Heart left ventricle (tissue), 16 donors: ENCODE data around the gene SUGCT. TPM values are rescaled to one million over a fixed set of nuclear protein-coding genes. Genes with fewer than 3 reads are reported as not detected.

Experiments
- ATAC-seq, 4 donors: fragments of 200-7000 bp; cut with Tn5 transposase; one replicate each; pipeline ENCODE4 v1.9.1; 2020 to 2022; ENCODE audit warnings: moderate library complexity in 4 of 4, mild to moderate bottlenecking in 3 of 4, moderate number of reproducible peaks in 1 of 4
- DNase-seq, 5 donors: peaks; one replicate each; pipeline ENCODE4 v3.0.0-alpha.2; 2020
- H3K27ac ChIP-seq, 12 donors: fragments of 200-600 bp; sonication (generic) in 4 of 12; one replicate each; pipeline versions ENCODE4 v1.5.0 to v1.8.0; 2016 to 2022; ENCODE audit warnings: mild to moderate bottlenecking in 2 of 12
- H3K27me3 ChIP-seq, 9 donors: fragments of 200-600 bp; sonication (generic) in 2 of 9; one replicate each; pipeline versions ENCODE4 v1.5.1 to v1.8.0; 2016 to 2022; ENCODE audit warnings: mild to moderate bottlenecking in 3 of 9
- H3K36me3 ChIP-seq, 9 donors: fragments of 200-600 bp; sonication (generic) in 2 of 9; one replicate each; pipeline versions ENCODE4 v1.5.0 to v1.8.0; 2018 to 2022; ENCODE audit warnings: mild to moderate bottlenecking in 2 of 9
- H3K4me1 ChIP-seq, 12 donors: fragments of 200-600 bp; sonication (generic) in 4 of 12; one replicate each; pipeline versions ENCODE4 v1.5.0 to v1.8.0; 2016 to 2022; ENCODE audit warnings: mild to moderate bottlenecking in 3 of 12
- H3K4me3 ChIP-seq, 12 donors: fragments of 200-600 bp; sonication (generic) in 4 of 12; one replicate each; pipeline versions ENCODE4 v1.5.0 to v1.8.0; 2017 to 2022; ENCODE audit warnings: mild to moderate bottlenecking in 9 of 12, moderate library complexity in 4 of 12
- H3K9me3 ChIP-seq, 12 donors: fragments of 200-600 bp; sonication (generic) in 4 of 12; one replicate each; pipeline versions ENCODE4 v1.5.0 to v1.8.0; 2016 to 2022; ENCODE audit warnings: mild to moderate bottlenecking in 1 of 12
- CTCF ChIP-seq, 12 donors: fragments of 200-600 bp; sonication (generic) in 4 of 12; IDR thresholded peaks; one replicate each; pipeline versions ENCODE4 v1.5.0 to v1.8.0; 2018 to 2022; ENCODE audit warnings: antibody characterized with exemption in 12 of 12, mild to moderate bottlenecking in 5 of 12
- POLR2A ChIP-seq, 2 donors: fragments of 450-650 bp; IDR thresholded peaks; one replicate each; pipeline ENCODE4 v1.6.1; 2017; ENCODE audit warnings: antibody characterized with exemption in 2 of 2, mild to moderate bottlenecking in 2 of 2, moderate library complexity in 2 of 2
- WGBS, 4 donors: extraction: QIAGEN DNeasy Blood & Tissue Kit in 2 of 4; methylation state at CpG; one replicate each; pipeline versions ENCODE4 v1.1.5 to v1.1.7; 2013 to 2018; 5-methylcytosine and 5-hydroxymethylcytosine counted together
- intact Hi-C, 10 donors: fragments of 100-400 bp; cut with DNase I; formaldehyde crosslinking; loops; one replicate each; pipeline versions ENCODE4 v1.11.1 to v1.14.2; 2022
- polyA plus RNA-seq, 2 donors: library from polyadenylated mRNA; stranded (reverse); fragments of 200-250 nt; gene quantifications; one replicate each; pipeline ENCODE4 v1.2.3, GENCODE V29; 2013
- total RNA-seq, 9 donors: library from RNA; depleted of rRNA in 2 of 9; stranded (reverse); fragments of >200 nt in 2 of 9; fragmentation: NEBNext Ultra II Directional in 3 of 9; extraction: Animal tissue kit (Norgen Biotek cat#: 25700) in 3 of 9; gene quantifications; one replicate each; pipeline versions ENCODE4 v1.1.0 to v1.2.4, GENCODE V29; 2016 to 2023
- donor health status: ischemic (EF 13 %, LVEDD 7.1; RV severe dilation, severe dysfunction).
- donor health status: healthy with polysubstance abuse.
- donor health status: DM: no; HTN: yes; CAD: no.
- donor health status: DM: no; HTN: no; CAD: no.
- donor health status: ischemic (EF 25% LVEDD 6.9; RV normal size, moderate dysfunction).
- donor health status: ischemic (EF 25% LVEDD 5.7; RV mildly dilated, moderate dysfunction).
- donor health status: healthy.
- donor health status: DM: yes; HTN: yes; CAD: no.
- donor health status: ischemic (EF 35%, LVEDD 5.7; RV mildly dilated, moderate dysfunction).
- donor health status: nonischemic (EF 11% LVEDD 7.7; RV severe dilation, severe dysfunction).
- donor health status: DM: yes; HTN: yes; CAD: no.
- donor health status: PGD.
- donor health status: ischemic (EF 29% LVEDD 5.4; RV normal size, mild dysfunction).
- donor health status: nonischemic (EF 23%, LVEDD 6.1; RV moderate dilation, normal function).

Gene SUGCT
- total and polyA plus RNA-seq, 11 donors: 1.4 to 7.6 (median 4.4) TPM

GRCh38 chr7:40306025-40306424 lies 171.2 kb downstream of the SUGCT start:
- Histone ChIP-seq H3K27me3 (no peaks in the 10 kb centered on the region), H3K36me3 (no peaks in the 10 kb centered on the region), H3K4me3 (no peak overlapping the region), H3K27ac (no peak overlapping the region), H3K9me3 (no peaks in the 10 kb centered on the region), H3K4me1 (no peaks in the 10 kb centered on the region)
- DNase-seq (no peak), ATAC-seq (no peak)
- TF ChIP-seq POLR2A (IDR thresholded peaks at IDR 0.05): no peak
- TF ChIP-seq CTCF (IDR thresholded peaks at IDR 0.05): no peak
- intact Hi-C loops: no loop called here
- 72 to 91% (median 76%) methylated on average over 2 of the region's 2 CpGs for WGBS, 4 donors

- Histone ChIP-seq H3K27me3 (no peaks in the 10 kb centered on the region), H3K4me1 (no peaks in the 10 kb centered on the region), H3K9me3 (no peaks in the 10 kb centered on the region), H3K36me3 (no peaks in the 10 kb centered on the region), H3K4me3 (no peak overlapping the region), H3K27ac (no peak overlapping the region)
- intact Hi-C loops: no loop called here
- ATAC-seq: no peak
- TF ChIP-seq POLR2A (IDR thresholded peaks at IDR 0.05) (no peak), CTCF (IDR thresholded peaks at IDR 0.05) (no peak)
- DNase-seq: no peak
Observed at GRCh38 chr7:40306596-40306995, 171.8 kb downstream of the SUGCT start.

GRCh38 chr7:40310258-40310657 lies 175.5 kb downstream of the SUGCT start:
- TF ChIP-seq POLR2A (IDR thresholded peaks at IDR 0.05) (no peak), CTCF (IDR thresholded peaks at IDR 0.05) (no peak)
- intact Hi-C loops: no loop called here
- no peak for DNase-seq
- Histone ChIP-seq H3K36me3 (no peaks in the 10 kb centered on the region), H3K4me3 (no peak overlapping the region), H3K27ac (no peak overlapping the region), H3K27me3 (no peaks in the 10 kb centered on the region), H3K9me3 (no peaks in the 10 kb centered on the region), H3K4me1 (no peaks in the 10 kb centered on the region)
- no peak for ATAC-seq
- WGBS, 4 donors: 63 to 74% (median 68%) methylated on average over 4 of the region's 4 CpGs

GRCh38 chr7:40311307-40311706 lies 176.5 kb downstream of the SUGCT start:
- H3K27ac ChIP-seq: no peak overlapping the region
- WGBS, 4 donors: 62 to 80% (median 73%) methylated on average over 3 of the region's 3 CpGs
- H3K9me3 ChIP-seq: no peaks in the 10 kb centered on the region
- DNase-seq: no peak
- H3K4me3 ChIP-seq: no peak overlapping the region
- ATAC-seq: no peak
- H3K27me3 ChIP-seq: no peaks in the 10 kb centered on the region
- TF ChIP-seq CTCF (IDR thresholded peaks at IDR 0.05) (no peak), POLR2A (IDR thresholded peaks at IDR 0.05) (no peak)
- intact Hi-C loops: no loop called here
- H3K4me1 ChIP-seq: no peaks in the 10 kb centered on the region
- H3K36me3 ChIP-seq: no peaks in the 10 kb centered on the region
